PC-9 (cell line): Measurements from ENCODE around the gene MICU2.

ENCODE experiments used
- EZH2 ChIP-seq: fragments of 200-600 bp; sonication (generic); IDR thresholded peaks from 2 replicates; pipeline ENCODE4 v1.8.0; 2017; ENCODE audit warnings: antibody characterized with exemption, low read depth
- TF ChIP-seq, protein P1 (sequence below): fragments of 200-600 bp; sonication (generic); conservative IDR thresholded peaks from 2 replicates; pipeline ENCODE4 v1.6.1; 2017; ENCODE audit warnings: mixed run types, antibody characterized with exemption, mild to moderate bottlenecking, moderate library complexity

GRCh38 chr13:21595546-21595822 is 8.5 kb downstream of the MICU2 start:
- TF ChIP-seq, protein P1, sequence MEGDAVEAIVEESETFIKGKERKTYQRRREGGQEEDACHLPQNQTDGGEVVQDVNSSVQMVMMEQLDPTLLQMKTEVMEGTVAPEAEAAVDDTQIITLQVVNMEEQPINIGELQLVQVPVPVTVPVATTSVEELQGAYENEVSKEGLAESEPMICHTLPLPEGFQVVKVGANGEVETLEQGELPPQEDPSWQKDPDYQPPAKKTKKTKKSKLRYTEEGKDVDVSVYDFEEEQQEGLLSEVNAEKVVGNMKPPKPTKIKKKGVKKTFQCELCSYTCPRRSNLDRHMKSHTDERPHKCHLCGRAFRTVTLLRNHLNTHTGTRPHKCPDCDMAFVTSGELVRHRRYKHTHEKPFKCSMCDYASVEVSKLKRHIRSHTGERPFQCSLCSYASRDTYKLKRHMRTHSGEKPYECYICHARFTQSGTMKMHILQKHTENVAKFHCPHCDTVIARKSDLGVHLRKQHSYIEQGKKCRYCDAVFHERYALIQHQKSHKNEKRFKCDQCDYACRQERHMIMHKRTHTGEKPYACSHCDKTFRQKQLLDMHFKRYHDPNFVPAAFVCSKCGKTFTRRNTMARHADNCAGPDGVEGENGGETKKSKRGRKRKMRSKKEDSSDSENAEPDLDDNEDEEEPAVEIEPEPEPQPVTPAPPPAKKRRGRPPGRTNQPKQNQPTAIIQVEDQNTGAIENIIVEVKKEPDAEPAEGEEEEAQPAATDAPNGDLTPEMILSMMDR = no peak
- no peak for TF ChIP-seq EZH2
